HepG2 (cell line): ENCODE data around the gene ENTPD2. TPM values are rescaled to one million over a fixed set of nuclear protein-coding genes. Genes with fewer than 3 reads are reported as not detected.

Source experiments
- FOSL2 ChIP-seq: sonication (generic); formaldehyde crosslinking; IDR thresholded peaks from 2 replicates; pipeline ENCODE4 v1.4.0; 2020; ENCODE audit warnings: missing genetic modification reagents
- HNRNPL ChIP-seq: fragments of 200-400 bp; formaldehyde crosslinking; IDR thresholded peaks from 2 replicates; pipeline ENCODE4 v1.6.1; 2017; ENCODE audit warnings: mild to moderate bottlenecking, low read depth, low read length
- MTERF4 ChIP-seq: sonication (generic); formaldehyde crosslinking; IDR thresholded peaks from 2 replicates; pipeline ENCODE4 v1.8.0; 2023; ENCODE audit warnings: mild to moderate bottlenecking, missing genetic modification reagents
- MXD1 ChIP-seq: sonication (generic); formaldehyde crosslinking; IDR thresholded peaks from 2 replicates; pipeline ENCODE4 v1.4.0; 2020; ENCODE audit warnings: mild to moderate bottlenecking, missing genetic modification reagents
- PATZ1 ChIP-seq: sonication (generic); formaldehyde crosslinking; IDR thresholded peaks from 2 replicates; pipeline ENCODE4 v1.4.0; 2020; ENCODE audit warnings: missing genetic modification reagents
- SKIL ChIP-seq: sonication (generic); formaldehyde crosslinking; IDR thresholded peaks from 2 replicates; pipeline ENCODE4 v1.8.0; 2022; ENCODE audit warnings: missing genetic modification reagents, mild to moderate bottlenecking, moderate library complexity, borderline replicate concordance
- TIGD3 ChIP-seq: sonication (generic); formaldehyde crosslinking; IDR thresholded peaks from 2 replicates; pipeline ENCODE4 v1.5.1; 2020; ENCODE audit warnings: mild to moderate bottlenecking, missing genetic modification reagents, borderline replicate concordance
- YY1 ChIP-seq: IDR thresholded peaks from 2 replicates; pipeline ENCODE4 v1.6.1; 2011; ENCODE audit warnings: low read length, low read depth, moderate library complexity, mild to moderate bottlenecking; ENCODE audit not compliant: insufficient read depth, insufficient replicate concordance
- ZNF562 ChIP-seq: sonication (generic); formaldehyde crosslinking; IDR thresholded peaks from 2 replicates; pipeline ENCODE4 v1.8.0; 2022; ENCODE audit warnings: missing genetic modification reagents, borderline replicate concordance
- ZNF607 ChIP-seq: sonication (generic); formaldehyde crosslinking; IDR thresholded peaks from 2 replicates; pipeline ENCODE4 v1.5.1; 2020; ENCODE audit warnings: missing genetic modification reagents, mild to moderate bottlenecking, borderline replicate concordance
- ZNF788 ChIP-seq: sonication (generic); formaldehyde crosslinking; IDR thresholded peaks from 2 replicates; pipeline ENCODE4 v1.5.0; 2020; ENCODE audit warnings: mild to moderate bottlenecking, missing genetic modification reagents, borderline replicate concordance
- ZSCAN25 ChIP-seq: sonication (generic); formaldehyde crosslinking; IDR thresholded peaks from 2 replicates; pipeline ENCODE4 v1.8.0; 2022; ENCODE audit warnings: mild to moderate bottlenecking, missing genetic modification reagents
- polyA plus RNA-seq, 8 experiments: library from polyadenylated mRNA; depleted of rRNA in 3 of 8; stranded (reverse) in 7 of 8; unstranded in 1 of 8; fragments of >200 nt; fragmentation: Illumina TruSeq in 4 of 8; extraction: Trizol in 4 of 8; gene quantifications; 2 replicates each; pipeline versions ENCODE4 v1.2.1 to v1.2.3, GENCODE V29; 2011 to 2016; ENCODE audit warnings: low read depth in 4 of 8, missing spikeins in 1 of 8, mixed read lengths in 1 of 8; ENCODE audit not compliant: insufficient read depth in 1 of 8
- total RNA-seq, 5 experiments: library from RNA; depleted of rRNA; stranded (reverse); fragments of >200 nt; fragmentation: Illumina TruSeq; extraction: Trizol; gene quantifications; 2 replicates each; pipeline ENCODE4 v1.2.3, GENCODE V29; 2016; ENCODE audit warnings: low read depth in 1 of 5
- TF ChIP-seq, protein P1 (sequence below), 2 experiments: sonication (generic) in 1 of 2; formaldehyde crosslinking in 1 of 2; IDR thresholded peaks; 2 replicates each; pipeline versions ENCODE4 v1.4.0 to v1.6.1; 2018 to 2020; ENCODE audit warnings: missing genetic modification reagents in 2 of 2, borderline replicate concordance in 1 of 2, low read depth in 1 of 2, mild to moderate bottlenecking in 1 of 2, missing biosample characterization in 1 of 2
- TF ChIP-seq, protein P2 (sequence below): fragments of 450-650 bp; IDR thresholded peaks from 2 replicates; pipeline ENCODE4 v1.6.1; 2017; ENCODE audit warnings: mild to moderate bottlenecking

The ENTPD2 gene
- total and polyA plus RNA-seq, 2 of the 13 experiments (the other 11 are each of a cell fraction or from before 2014, with no cell fraction given) = 0.95 to 3.2 TPM

- TF ChIP-seq PATZ1 (CRISPR knock-in tag) (peak; percentile 78), MXD1 (peak; percentile 46), SKIL (0 out of 2 replicates have a peak, but pooled peaks have one; percentile 32), TIGD3 (CRISPR knock-in tag) (no peak), ZNF562 (CRISPR knock-in tag) (no peak), ZSCAN25 (CRISPR knock-in tag) (peak; percentile 74; the same call in 1 of the 2 replicates), FOSL2 (CRISPR knock-in tag) (no peak), MTERF4 (CRISPR knock-in tag) (no peak), ZNF607 (no peak), YY1 (peak; percentile 36), ZNF788 (peak; percentile 24; the same call in 1 of the 2 replicates), HNRNPL (0 out of 2 replicates have a peak, but pooled peaks have one; percentile 18)
- TF ChIP-seq, protein P1, sequence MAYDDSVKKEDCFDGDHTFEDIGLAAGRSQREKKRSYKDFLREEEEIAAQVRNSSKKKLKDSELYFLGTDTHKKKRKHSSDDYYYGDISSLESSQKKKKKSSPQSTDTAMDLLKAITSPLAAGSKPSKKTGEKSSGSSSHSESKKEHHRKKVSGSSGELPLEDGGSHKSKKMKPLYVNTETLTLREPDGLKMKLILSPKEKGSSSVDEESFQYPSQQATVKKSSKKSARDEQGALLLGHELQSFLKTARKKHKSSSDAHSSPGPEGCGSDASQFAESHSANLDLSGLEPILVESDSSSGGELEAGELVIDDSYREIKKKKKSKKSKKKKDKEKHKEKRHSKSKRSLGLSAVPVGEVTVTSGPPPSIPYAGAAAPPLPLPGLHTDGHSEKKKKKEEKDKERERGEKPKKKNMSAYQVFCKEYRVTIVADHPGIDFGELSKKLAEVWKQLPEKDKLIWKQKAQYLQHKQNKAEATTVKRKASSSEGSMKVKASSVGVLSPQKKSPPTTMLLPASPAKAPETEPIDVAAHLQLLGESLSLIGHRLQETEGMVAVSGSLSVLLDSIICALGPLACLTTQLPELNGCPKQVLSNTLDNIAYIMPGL (CRISPR knock-in tag; IDR thresholded peaks at IDR 0.05; ENCODE audit: borderline replicate concordance in 1 of 2, low read depth in 1 of 2) = peak in 1 of 2 experiments; percentile 19; a peak in 1 of 4 replicates
- TF ChIP-seq, protein P2, sequence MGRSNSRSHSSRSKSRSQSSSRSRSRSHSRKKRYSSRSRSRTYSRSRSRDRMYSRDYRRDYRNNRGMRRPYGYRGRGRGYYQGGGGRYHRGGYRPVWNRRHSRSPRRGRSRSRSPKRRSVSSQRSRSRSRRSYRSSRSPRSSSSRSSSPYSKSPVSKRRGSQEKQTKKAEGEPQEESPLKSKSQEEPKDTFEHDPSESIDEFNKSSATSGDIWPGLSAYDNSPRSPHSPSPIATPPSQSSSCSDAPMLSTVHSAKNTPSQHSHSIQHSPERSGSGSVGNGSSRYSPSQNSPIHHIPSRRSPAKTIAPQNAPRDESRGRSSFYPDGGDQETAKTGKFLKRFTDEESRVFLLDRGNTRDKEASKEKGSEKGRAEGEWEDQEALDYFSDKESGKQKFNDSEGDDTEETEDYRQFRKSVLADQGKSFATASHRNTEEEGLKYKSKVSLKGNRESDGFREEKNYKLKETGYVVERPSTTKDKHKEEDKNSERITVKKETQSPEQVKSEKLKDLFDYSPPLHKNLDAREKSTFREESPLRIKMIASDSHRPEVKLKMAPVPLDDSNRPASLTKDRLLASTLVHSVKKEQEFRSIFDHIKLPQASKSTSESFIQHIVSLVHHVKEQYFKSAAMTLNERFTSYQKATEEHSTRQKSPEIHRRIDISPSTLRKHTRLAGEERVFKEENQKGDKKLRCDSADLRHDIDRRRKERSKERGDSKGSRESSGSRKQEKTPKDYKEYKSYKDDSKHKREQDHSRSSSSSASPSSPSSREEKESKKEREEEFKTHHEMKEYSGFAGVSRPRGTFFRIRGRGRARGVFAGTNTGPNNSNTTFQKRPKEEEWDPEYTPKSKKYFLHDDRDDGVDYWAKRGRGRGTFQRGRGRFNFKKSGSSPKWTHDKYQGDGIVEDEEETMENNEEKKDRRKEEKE = no peak
- TF ChIP-seq, all 625 proteins: peak for 56
Measured at GRCh38 chr9:137077010-137077747, 23.3 kb upstream of the ENTPD2 start, which contains the start of gene UAP1L1 (continued).
